H1 (cell line): ENCODE data around the gene CXCL11. TPM values are rescaled to one million over a fixed set of nuclear protein-coding genes. Genes with fewer than 3 reads are reported as not detected.

Experiments
- CTCF ChIA-PET: fragments of 300-600 bp; sonication (Branson Sonifier 250); formaldehyde crosslinking; loops from one replicate; lab custom pipeline; 2021; ENCODE audit not compliant: partially characterized antibody; lab: Charles Lee
- POLR2A ChIA-PET: fragments of 300-600 bp; sonication (Branson Sonifier 250); formaldehyde crosslinking; loops from one replicate; lab custom pipeline; 2021; ENCODE audit warnings: inconsistent platforms; ENCODE audit not compliant: partially characterized antibody; lab: Charles Lee
- DNase-seq, 2 experiments: peaks; one replicate each; pipeline versions ENCODE4 v3.0.0 to v3.0.0-alpha.2; 2010 to 2022; ENCODE audit warnings: low spot score in 2 of 2, low read depth in 1 of 2, mixed read lengths in 1 of 2
- FAIRE-seq: peaks from 2 replicates; lab custom pipeline; 2011; peaks lifted over from hg19 to GRCh38; lab: Jason Lieb, UNC
- H2AFZ ChIP-seq: 2 replicates; pipeline ENCODE4 v1.8.1; 2012; ENCODE audit warnings: low read length, inconsistent platforms
- H2AK5ac ChIP-seq: 2 replicates; pipeline ENCODE4 v1.6.1; 2013; ENCODE audit warnings: low read depth, low read length
- H2BK120ac ChIP-seq: replicated peaks from 2 replicates; pipeline ENCODE3; 2013; ENCODE audit warnings: low read depth, low read length, inconsistent platforms
- H2BK12ac ChIP-seq: 2 replicates; pipeline ENCODE4 v1.6.1; 2013; ENCODE audit warnings: low read depth, low read length
- H2BK15ac ChIP-seq: 2 replicates; pipeline ENCODE4 v1.6.1; 2013; ENCODE audit warnings: low read length
- H2BK20ac ChIP-seq: 2 replicates; pipeline ENCODE4 v1.6.1; 2013; ENCODE audit warnings: low read length
- H2BK5ac ChIP-seq: 2 replicates; pipeline ENCODE4 v1.6.1; 2013; ENCODE audit warnings: low read depth, low read length
- H3K14ac ChIP-seq: 2 replicates; pipeline ENCODE4 v1.6.1; 2013; ENCODE audit warnings: inconsistent platforms; ENCODE audit not compliant: insufficient read length
- H3K18ac ChIP-seq: 2 replicates; pipeline ENCODE4 v1.6.1; 2013; ENCODE audit warnings: low read length; ENCODE audit errors: extremely low read depth
- H3K23ac ChIP-seq: 2 replicates; pipeline ENCODE4 v1.6.1; 2013; ENCODE audit warnings: inconsistent platforms; ENCODE audit not compliant: insufficient read length
- H3K23me2 ChIP-seq: 2 replicates; pipeline ENCODE4 v1.6.1; 2013; ENCODE audit warnings: low read depth, low read length
- H3K27ac ChIP-seq: 2 replicates; pipeline ENCODE4 v1.6.1; 2011; ENCODE audit warnings: low read depth, low read length, inconsistent platforms
- H3K27me3 ChIP-seq, 4 experiments: replicated peaks in 1 of 4; 1 replicate in 1 of 4; 2 replicates in 3 of 4; pipeline versions ENCODE4 v1.6.1 to v1.8.1; 2011 to 2013; ENCODE audit warnings: low read length in 3 of 4, mild to moderate bottlenecking in 3 of 4, inconsistent platforms in 2 of 4, mixed read lengths in 2 of 4, moderate library complexity in 1 of 4; ENCODE audit not compliant: control insufficient read depth in 3 of 4, insufficient read depth in 3 of 4; ENCODE audit errors: extremely low read depth in 1 of 4
- H3K36me3 ChIP-seq, 4 experiments: 2 replicates each; pipeline versions ENCODE4 v1.6.1 to v1.8.1; 2011 to 2013; ENCODE audit warnings: mild to moderate bottlenecking in 4 of 4, low read length in 3 of 4, moderate library complexity in 2 of 4, control low read depth in 1 of 4, inconsistent platforms in 1 of 4; ENCODE audit not compliant: insufficient read depth in 4 of 4, control insufficient read depth in 2 of 4
- H3K4ac ChIP-seq: replicated peaks from 2 replicates; pipeline ENCODE3; 2013; ENCODE audit warnings: low read length, low read depth, mixed read lengths, inconsistent platforms; ENCODE audit not compliant: insufficient read length
- H3K4me1 ChIP-seq, 4 experiments: replicated peaks in 1 of 4; 1 replicate in 1 of 4; 2 replicates in 3 of 4; pipeline versions ENCODE4 v1.6.1 to v1.8.1; 2011 to 2013; ENCODE audit warnings: low read length in 3 of 4, inconsistent platforms in 2 of 4, mixed read lengths in 1 of 4; ENCODE audit not compliant: insufficient read depth in 4 of 4, control insufficient read depth in 3 of 4
- H3K4me2 ChIP-seq, 2 experiments: 2 replicates each; pipeline versions ENCODE4 v1.6.1 to v1.8.1; 2011 to 2013; ENCODE audit warnings: low read depth in 2 of 2, low read length in 2 of 2, control low read depth in 1 of 2, inconsistent platforms in 1 of 2, mild to moderate bottlenecking in 1 of 2; ENCODE audit not compliant: insufficient read depth in 1 of 2
- H3K4me3 ChIP-seq, 4 experiments: fragments of 200-600, 300-600 bp in 1 of 4; sonication (generic), shearing (Covaris generic), sonication (Bioruptor Twin) in 1 of 4; 2 replicates each; pipeline versions ENCODE4 v1.5.1 to v1.8.1; 2011 to 2016; ENCODE audit warnings: low read length in 4 of 4, low read depth in 3 of 4, control low read depth in 2 of 4, inconsistent platforms in 2 of 4, mild to moderate bottlenecking in 2 of 4, mixed read lengths in 1 of 4, moderate library complexity in 1 of 4; ENCODE audit not compliant: insufficient read depth in 2 of 4; ENCODE audit errors: extremely low read depth in 1 of 4
- H3K56ac ChIP-seq: replicated peaks from 2 replicates; pipeline ENCODE3; 2013; ENCODE audit warnings: low read depth, mild to moderate bottlenecking, mixed read lengths, low read length, inconsistent platforms; ENCODE audit not compliant: insufficient read length
- H3K79me1 ChIP-seq: 2 replicates; pipeline ENCODE4 v1.6.1; 2013; ENCODE audit warnings: low read depth, low read length, control low read depth
- H3K79me2 ChIP-seq, 2 experiments: 2 replicates each; pipeline versions ENCODE4 v1.6.1 to v1.8.1; 2012 to 2013; ENCODE audit warnings: low read length in 2 of 2, mild to moderate bottlenecking in 2 of 2, inconsistent platforms in 1 of 2; ENCODE audit not compliant: insufficient read depth in 2 of 2, control insufficient read depth in 1 of 2
- H3K9ac ChIP-seq, 4 experiments: replicated peaks in 1 of 4; 1 replicate in 1 of 4; 2 replicates in 3 of 4; pipeline versions ENCODE4 v1.6.1 to v1.8.1; 2011 to 2013; ENCODE audit warnings: low read depth in 3 of 4, low read length in 3 of 4, control low read depth in 2 of 4, mild to moderate bottlenecking in 2 of 4, moderate library complexity in 2 of 4, inconsistent platforms in 1 of 4; ENCODE audit errors: extremely low read depth in 1 of 4
- H3K9me3 ChIP-seq, 2 experiments: 2 replicates each; pipeline versions ENCODE4 v1.6.1 to v1.8.1; 2012 to 2013; ENCODE audit warnings: mild to moderate bottlenecking in 2 of 2, moderate library complexity in 2 of 2, control low read depth in 1 of 2, inconsistent platforms in 1 of 2, low read depth in 1 of 2, low read length in 1 of 2, mixed read lengths in 1 of 2; ENCODE audit not compliant: insufficient read depth in 2 of 2
- H4K20me1 ChIP-seq, 2 experiments: replicated peaks in 1 of 2; 2 replicates each; pipeline versions ENCODE3 to v1.8.1; 2011 to 2013; ENCODE audit warnings: inconsistent platforms in 2 of 2, low read length in 2 of 2, mild to moderate bottlenecking in 1 of 2; ENCODE audit not compliant: insufficient read depth in 2 of 2, control insufficient read depth in 1 of 2
- H4K5ac ChIP-seq: 2 replicates; pipeline ENCODE4 v1.6.1; 2013; ENCODE audit warnings: low read length, low read depth, mixed read lengths, inconsistent platforms; ENCODE audit not compliant: insufficient read length
- H4K8ac ChIP-seq: 2 replicates; pipeline ENCODE4 v1.8.0; 2013; ENCODE audit warnings: mild to moderate bottlenecking, moderate library complexity, low read length, inconsistent platforms; ENCODE audit not compliant: insufficient read depth; ENCODE audit errors: extremely low read depth
- H4K91ac ChIP-seq: replicated peaks from 2 replicates; pipeline ENCODE3; 2013; ENCODE audit warnings: low read length, mixed read lengths, inconsistent platforms; ENCODE audit not compliant: insufficient read length
- CBX8 ChIP-seq: fragments of 300-800, 300-1000 bp; sonication (generic); IDR thresholded peaks from 2 replicates; pipeline ENCODE4 v1.7.1; 2016; ENCODE audit warnings: low read depth, low read length, borderline replicate concordance
- CHD1 ChIP-seq: IDR thresholded peaks from 2 replicates; pipeline ENCODE4 v1.6.1; 2012; ENCODE audit warnings: low read depth, low read length, improper control_type of control experiment
- CTBP2 ChIP-seq: IDR thresholded peaks from 2 replicates; pipeline ENCODE4 v1.7.0; 2011; ENCODE audit warnings: borderline replicate concordance, mild to moderate bottlenecking, moderate library complexity, mixed read lengths, low read length; ENCODE audit not compliant: insufficient read depth, insufficient read length
- E2F6 ChIP-seq: IDR thresholded peaks from 2 replicates; pipeline ENCODE4 v1.6.1; 2012; ENCODE audit warnings: inconsistent platforms
- GTF2F1 ChIP-seq: IDR thresholded peaks from 2 replicates; pipeline ENCODE4 v1.6.1; 2012; ENCODE audit warnings: low read depth, low read length, improper control_type of control experiment, borderline replicate concordance
- JUND ChIP-seq: IDR thresholded peaks from 2 replicates; pipeline ENCODE4 v1.6.1; 2011; ENCODE audit warnings: mild to moderate bottlenecking, improper control_type of control experiment, low read length
- NANOG ChIP-seq: IDR thresholded peaks from 2 replicates; pipeline ENCODE4 v1.6.1; 2011; ENCODE audit warnings: low read length, low read depth, mild to moderate bottlenecking, inconsistent platforms; ENCODE audit not compliant: insufficient read depth, poor library complexity, severe bottlenecking
- USF2 ChIP-seq: IDR thresholded peaks from 2 replicates; pipeline ENCODE4 v1.6.1; 2011; ENCODE audit warnings: low read length, improper control_type of control experiment
- WGBS, 2 experiments: shearing (Covaris generic) in 1 of 2; methylation state at CpG; one replicate each; pipeline versions ENCODE4 v1.1.6 to v1.1.7; 2013 to 2015; ENCODE audit warnings: low lambda C conversion rate in 2 of 2, mixed read lengths in 2 of 2, inconsistent platforms in 1 of 2, low coverage in 1 of 2, missing lambda C conversion rate in 1 of 2; ENCODE audit not compliant: insufficient replicate concordance in 2 of 2, insufficient coverage in 1 of 2, insufficient read length in 1 of 2; ENCODE audit errors: extremely low coverage in 1 of 2, missing lambda C conversion rate in 1 of 2; 5-methylcytosine and 5-hydroxymethylcytosine counted together
- long read RNA-seq, 2 experiments: library from RNA in 1 of 2; library from capped mRNA in 1 of 2; stranded (forward); transcript quantifications; one replicate each; pipeline ENCODE4 v2.0.0, GENCODE V29; 2021; ENCODE audit warnings: inconsistent platforms in 1 of 2
- polyA minus RNA-seq, 3 experiments: library from RNA; depleted of rRNA, polyadenylated mRNA; stranded (reverse); fragments of >200 nt; gene quantifications; 1 replicate in 2 of 3; 2 replicates in 1 of 3; pipeline ENCODE4 v1.2.3, GENCODE V29; 2011
- polyA plus RNA-seq, 7 experiments: library from polyadenylated mRNA; depleted of rRNA in 3 of 7; stranded (reverse) in 5 of 7; unstranded in 2 of 7; fragments of >200 nt in 5 of 7; fragments of 200-250 nt in 2 of 7; gene quantifications; 1 replicate in 5 of 7; 2 replicates in 1 of 7; 4 replicates in 1 of 7; pipeline versions ENCODE4 v1.2.1 to v1.2.3, GENCODE V29; 2011 to 2013; ENCODE audit warnings: missing spikeins in 2 of 7, mixed read lengths in 2 of 7
- total RNA-seq: library from RNA; stranded (reverse); fragmentation: NEBNext Ultra II Directional; extraction: Animal tissue kit (Norgen Biotek cat#: 25700); gene quantifications from 2 replicates; pipeline ENCODE4 v1.2.1, GENCODE V29; 2021

CXCL11 gene
- total RNA-seq (0.33 TPM in 1 of 2 replicates, not detected in the other), polyA plus RNA-seq (2011; rRNA removed) (0.16 and 0.18 TPM in 2 replicates), polyA minus RNA-seq (2011; rRNA and poly(A)+ RNA removed) (0.37 and 0.38 TPM in 2 replicates)
- 0.27 TPM for polyA plus RNA-seq (2011; cell fraction: cytosol; rRNA removed)
- 0.20 TPM for polyA plus RNA-seq (2011; cell fraction: nucleus; rRNA removed)
- 0.19 to 0.27 TPM (median 0.24 TPM) in 4 replicates for polyA plus RNA-seq (2012, experiment 1 of 2)
- polyA plus RNA-seq (2012, experiment 2 of 2): not detected
- 0.20 TPM for polyA plus RNA-seq (2013, experiment 1 of 2)
- 0.22 TPM for polyA plus RNA-seq (2013, experiment 2 of 2)
- polyA minus RNA-seq (2011; cell fraction: cytosol; rRNA and poly(A)+ RNA removed): not detected
- not detected for polyA minus RNA-seq (2011; cell fraction: nucleus; rRNA and poly(A)+ RNA removed)
- long read RNA-seq, experiment 1: 0 reads
- long read RNA-seq, experiment 2: 0 reads

GRCh38 chr4:76035799-76036380 lies at the start of gene CXCL11:
CXCL11 (minus strand) TSS chr4:76036070; CDS start chr4:76035987, 83 bp downstream.
- H3K56ac ChIP-seq: no peak within 1 kb of the TSS
- TF ChIP-seq JUND (no peak), E2F6 (no peak), GTF2F1 (no peak), CTBP2 (no peak), CHD1 (no peak), CBX8 (no peak), NANOG (no peak), USF2 (no peak)

More at GRCh38 chr4:76035799-76036380, at the start of gene CXCL11:
- no peak within 1 kb of the TSS for H3K4me2 ChIP-seq
- H3K23ac ChIP-seq: no peak within 1 kb of the TSS
- no peak within 1 kb of the TSS for H3K18ac ChIP-seq
- no peaks in the 10 kb centered on the region for H3K79me1 ChIP-seq
- no peak within 1 kb of the TSS for H3K9ac ChIP-seq
- 96% methylated on average over 2 of the region's 2 CpGs; no CpG with 5 or more reads in 1 of the 2 experiments for WGBS, 2 experiments
- H2AK5ac ChIP-seq: no peak within 1 kb of the TSS
- no peak within 1 kb of the TSS for H4K5ac ChIP-seq
- H2BK20ac ChIP-seq: no peak within 1 kb of the TSS
- CTCF ChIA-PET: interaction anchor here (0.6 to 1.5 kb wide), 4 partner anchors 12 to 1829 kb away, joined by 3 to 4 read pairs (median 3); no protein-coding TSS in a partner anchor
- DNase-seq: no peak
- no peak within 1 kb of the TSS for H2BK12ac ChIP-seq
- H3K4me3 ChIP-seq: no peak within 1 kb of the TSS
- peak within 1 kb of the TSS; percentile 34 for H3K4ac ChIP-seq
- H2BK15ac ChIP-seq: no peak within 1 kb of the TSS
- H3K36me3 ChIP-seq: no peaks in the 10 kb centered on the region
- no peaks in the 10 kb centered on the region for H3K4me1 ChIP-seq
- H3K27me3 ChIP-seq: no peaks in the 10 kb centered on the region
- H2AFZ ChIP-seq: peak within 1 kb of the TSS; percentile 88; the same call in 1 of the 2 replicates
- no peaks in the 10 kb centered on the region for H4K20me1 ChIP-seq
- no peak within 1 kb of the TSS for H2BK5ac ChIP-seq
- POLR2A ChIA-PET: interaction anchor here (1.2 kb wide), 1 partner anchor 11 kb away, joined by 3 read pairs; no protein-coding TSS in a partner anchor
- no peak for FAIRE-seq
- H3K79me2 ChIP-seq: no peaks in the 10 kb centered on the region
- no peak within 1 kb of the TSS for H3K27ac ChIP-seq
- H3K9me3 ChIP-seq: no peaks in the 10 kb centered on the region
- H2BK120ac ChIP-seq: no peak within 1 kb of the TSS
- no peak within 1 kb of the TSS; the same call in 1 of the 2 replicates for H4K8ac ChIP-seq
- H3K23me2 ChIP-seq: peaks cover 1% of the 10 kb centered on the region; the same call in 1 of the 2 replicates
- H3K14ac ChIP-seq: no peak within 1 kb of the TSS
- H4K91ac ChIP-seq: peak within 1 kb of the TSS; percentile 30
